Measurements from ENCODE around the gene PGLYRP3. TPM values are rescaled to one million over a fixed set of nuclear protein-coding genes. Genes with fewer than 3 reads are reported as not detected.

PGLYRP3 gene
- total and polyA plus RNA-seq, 2 of the 13 experiments (the other 11 are each of a cell fraction or from before 2014, with no cell fraction given), result not detected

- ChIA-PET POLR2A (no interaction called here), CTCF (ENCODE audit: low intra/inter-chr PET ratio, low total read pairs) (no interaction called here)
- 0% methylated on average over 1 of the region's 1 CpG for WGBS (ENCODE audit: low lambda C conversion rate)
Observed at GRCh38 chr1:153350321-153350957, 37.7 kb upstream of the PGLYRP3 start.

More at GRCh38 chr1:153350321-153350957, 37.7 kb upstream of the PGLYRP3 start:
- Histone ChIP-seq H3K27me3 (ENCODE audit: control insufficient read depth in 1 of 2, insufficient read depth in 2 of 2, low read length in 2 of 2) (peaks cover 1 to 6% of the 10 kb centered on the region in 2 experiments; a peak in 3 of 5 replicates), H3K79me2 (ENCODE audit: insufficient read depth, low read length) (no peaks in the 10 kb centered on the region), H2AFZ (ENCODE audit: low read length) (no peak overlapping the region), H3K4me2 (ENCODE audit: low read depth, low read length) (no peak overlapping the region), H3K9ac (ENCODE audit: insufficient read depth, low read depth, low read length) (no peak overlapping the region), H4K20me1 (ENCODE audit: insufficient read depth, low read length) (peaks cover 5% of the 10 kb centered on the region), H3K4me1 (ENCODE audit: insufficient read depth, low read length) (no peaks in the 10 kb centered on the region), H3K36me3 (replicated peaks in 1 of 2; ENCODE audit: control insufficient read depth in 1 of 2, insufficient read depth in 2 of 2, low read length in 2 of 2) (no peaks in the 10 kb centered on the region), H3K27ac (ENCODE audit: extremely low read length, insufficient read depth, low read length) (no peak overlapping the region), H3K9me3 (ENCODE audit: low read length) (no peaks in the 10 kb centered on the region), H3K4me3 (replicated peaks in 1 of 3; ENCODE audit: insufficient read depth in 1 of 3, low read depth in 2 of 3, low read length in 3 of 3) (no peak overlapping the region)
- BruUV-seq (replicated peaks), result no TSS peak
- no peak for ATAC-seq
- in situ Hi-C loops (cut with HindIII; ENCODE audit: extremely low pct_ligation_motif_present, low pct_unique_long_range_greater_than_20kb) (no loop called here), intact Hi-C loops (cut with micrococcal nuclease; ENCODE audit: unreplicated experiment) (no loop called here)
- no peak for DNase-seq (ENCODE audit: low spot score)
- FAIRE-seq, result no peak
- no peak for TF ChIP-seq BCL6 (CRISPR knock-in tag; IDR thresholded peaks at IDR 0.05)
- TF ChIP-seq RFXAP (CRISPR knock-in tag; IDR thresholded peaks at IDR 0.05; ENCODE audit: borderline replicate concordance), result no peak
- no peak for TF ChIP-seq HOXA9 (CRISPR knock-in tag; IDR thresholded peaks at IDR 0.05; ENCODE audit: borderline replicate concordance)
- TF ChIP-seq ZNF317 (CRISPR knock-in tag; IDR thresholded peaks at IDR 0.05), result no peak
- TF ChIP-seq ZBTB26 (CRISPR knock-in tag; IDR thresholded peaks at IDR 0.05; ENCODE audit: borderline replicate concordance), result no peak
- no peak for TF ChIP-seq USF2 (IDR thresholded peaks at IDR 0.05; ENCODE audit: low read depth, low read length)
- no peak for TF ChIP-seq USF2 (CRISPR knock-in tag; IDR thresholded peaks at IDR 0.05; ENCODE audit: borderline replicate concordance)
- no peak for TF ChIP-seq KDM5A (IDR thresholded peaks at IDR 0.05; ENCODE audit: borderline replicate concordance, low read length)
- TF ChIP-seq ZNF646 (CRISPR knock-in tag; IDR thresholded peaks at IDR 0.05), result no peak
- no peak for TF ChIP-seq ZFX (CRISPR knock-in tag; IDR thresholded peaks at IDR 0.05; ENCODE audit: low read depth)
- TF ChIP-seq DNMT1 (CRISPR knock-in tag; IDR thresholded peaks at IDR 0.05), result no peak
- no peak for TF ChIP-seq HIVEP1 (CRISPR knock-in tag; IDR thresholded peaks at IDR 0.05)
- no peak for TF ChIP-seq CERS6 (CRISPR knock-in tag; IDR thresholded peaks at IDR 0.05)
